GM12865 (cell line): Measurements from ENCODE around the gene MYOG.

Experiments
- DNase-seq: peaks from one replicate; pipeline ENCODE4 v3.0.0; 2010; ENCODE audit warnings: low read depth
- H3K4me3 ChIP-seq: 2 replicates; pipeline ENCODE4 v1.5.1; 2011; ENCODE audit warnings: mild to moderate bottlenecking, low read depth, low read length, control low read depth
- TF ChIP-seq, protein P1 (sequence below): IDR thresholded peaks from 2 replicates; pipeline ENCODE4 v1.5.1; 2011; ENCODE audit warnings: low read length, control low read depth, low read depth, inconsistent platforms; ENCODE audit not compliant: insufficient read depth; ENCODE audit errors: missing control alignments

Gene MYOG

GRCh38 chr1:203088441-203088840 lies 2.6 kb upstream of the MYOG start:
- no peak overlapping the region for H3K4me3 ChIP-seq
- DNase-seq, result no peak
- TF ChIP-seq, protein P1, sequence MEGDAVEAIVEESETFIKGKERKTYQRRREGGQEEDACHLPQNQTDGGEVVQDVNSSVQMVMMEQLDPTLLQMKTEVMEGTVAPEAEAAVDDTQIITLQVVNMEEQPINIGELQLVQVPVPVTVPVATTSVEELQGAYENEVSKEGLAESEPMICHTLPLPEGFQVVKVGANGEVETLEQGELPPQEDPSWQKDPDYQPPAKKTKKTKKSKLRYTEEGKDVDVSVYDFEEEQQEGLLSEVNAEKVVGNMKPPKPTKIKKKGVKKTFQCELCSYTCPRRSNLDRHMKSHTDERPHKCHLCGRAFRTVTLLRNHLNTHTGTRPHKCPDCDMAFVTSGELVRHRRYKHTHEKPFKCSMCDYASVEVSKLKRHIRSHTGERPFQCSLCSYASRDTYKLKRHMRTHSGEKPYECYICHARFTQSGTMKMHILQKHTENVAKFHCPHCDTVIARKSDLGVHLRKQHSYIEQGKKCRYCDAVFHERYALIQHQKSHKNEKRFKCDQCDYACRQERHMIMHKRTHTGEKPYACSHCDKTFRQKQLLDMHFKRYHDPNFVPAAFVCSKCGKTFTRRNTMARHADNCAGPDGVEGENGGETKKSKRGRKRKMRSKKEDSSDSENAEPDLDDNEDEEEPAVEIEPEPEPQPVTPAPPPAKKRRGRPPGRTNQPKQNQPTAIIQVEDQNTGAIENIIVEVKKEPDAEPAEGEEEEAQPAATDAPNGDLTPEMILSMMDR, result no peak

- H3K4me3 ChIP-seq, result no peak overlapping the region
- no peak for DNase-seq
- TF ChIP-seq, protein P1, result no peak
These were observed 1.4 kb upstream of the MYOG start for GRCh38 chr1:203086992-203087763.

DNA sequence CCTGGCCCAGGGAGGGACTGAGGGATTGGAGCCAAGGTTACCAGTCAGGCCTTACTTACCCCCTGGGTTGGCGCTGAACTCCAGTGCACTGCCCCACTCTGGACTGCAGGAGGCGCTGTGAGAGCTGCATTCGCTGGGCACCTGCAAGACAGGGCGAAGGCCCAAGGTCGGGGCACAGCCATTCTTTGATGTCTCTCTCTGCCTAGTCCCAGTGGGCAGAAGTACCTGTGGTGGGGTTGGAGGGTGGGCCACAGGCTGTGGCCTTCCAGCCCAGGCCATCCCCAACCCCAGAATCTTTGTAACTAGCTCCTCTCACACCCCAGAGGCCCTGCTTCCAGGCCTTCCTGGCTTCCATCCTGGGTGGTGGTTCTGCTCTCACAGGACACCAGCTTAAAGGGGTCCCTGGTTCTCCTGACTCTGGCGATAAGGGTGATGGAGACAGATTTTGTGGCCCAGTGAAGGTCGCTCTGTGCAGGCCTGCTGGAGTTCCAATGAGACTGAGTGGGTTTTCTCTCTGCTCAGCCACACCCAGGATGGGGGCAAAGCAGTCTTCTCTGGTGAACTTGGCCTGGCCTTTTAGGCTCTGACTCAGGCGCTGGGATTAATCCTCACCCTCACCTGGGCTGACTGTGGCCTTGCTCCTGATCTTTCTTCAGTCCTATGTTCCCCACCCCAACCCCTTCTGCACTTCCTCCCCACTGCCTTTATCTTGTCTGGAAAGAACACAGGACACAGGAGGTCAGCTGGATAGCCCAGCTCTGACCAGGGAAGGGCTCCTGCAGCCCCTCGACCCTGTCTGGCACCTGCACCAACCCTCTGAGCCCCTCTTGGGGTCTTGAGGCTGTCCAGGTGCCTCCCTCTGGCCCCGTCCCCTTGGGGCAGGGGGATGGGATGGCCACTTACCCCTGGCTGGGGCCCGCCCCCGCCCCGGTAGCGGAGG lies 954 bp downstream of the MYOG start:
- TF ChIP-seq, protein P1, result peak; percentile 83
- no peak overlapping the region for H3K4me3 ChIP-seq
- peak; percentile 43 for DNase-seq

DNA sequence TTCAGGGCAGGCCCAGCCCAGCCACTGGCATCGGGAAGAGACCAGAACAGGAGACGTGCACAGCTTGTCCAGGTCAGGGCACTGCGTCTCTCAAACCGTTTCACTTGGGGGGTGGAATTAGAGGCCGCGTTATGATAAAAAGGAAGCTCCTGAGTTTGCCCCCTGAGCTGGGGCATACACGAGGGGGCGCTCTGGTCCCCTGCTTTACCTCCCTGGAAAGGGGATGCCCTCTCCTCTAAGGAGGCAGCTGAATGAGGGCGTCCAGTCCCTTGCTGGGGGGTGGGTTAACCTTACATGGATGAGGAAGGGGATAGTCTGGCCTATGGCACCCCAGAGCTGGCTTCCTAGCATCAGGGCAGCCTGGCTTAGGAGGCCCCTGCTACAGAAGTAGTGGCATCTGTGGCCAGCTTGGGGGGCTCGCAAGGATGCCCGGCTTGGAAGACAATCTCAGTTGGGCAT lies 2.3 kb downstream of the MYOG start:
- TF ChIP-seq, protein P1, result no peak
- no peak for DNase-seq
- no peak overlapping the region for H3K4me3 ChIP-seq

- DNase-seq, result no peak
- TF ChIP-seq, protein P1, result no peak
- no peak overlapping the region for H3K4me3 ChIP-seq
These were observed 3.0 kb downstream of the MYOG start for GRCh38 chr1:203082571-203083462.

GRCh38 chr1:203082231-203082505 lies 3.6 kb downstream of the MYOG start:
- DNase-seq, result no peak
- H3K4me3 ChIP-seq, result no peak overlapping the region
- TF ChIP-seq, protein P1, result no peak
